BE2C (cell line): Measurements from ENCODE around the gene FKBP4.
A peak's percentile ranks its signal among the peaks of the same experiment; 100 is the strongest.

Experiments used
- DNase-seq: peaks from one replicate; pipeline ENCODE4 v3.0.0-alpha.2; 2020
- H3K27me3 ChIP-seq: fragments of 250-450 bp; sonication (Bioruptor Pico); 2 replicates; pipeline ENCODE4 v1.5.1; 2020; ENCODE audit warnings: mild to moderate bottlenecking
- H3K36me3 ChIP-seq: fragments of 250-450 bp; sonication (Bioruptor Pico); 2 replicates; pipeline ENCODE4 v1.5.1; 2020; ENCODE audit warnings: mild to moderate bottlenecking
- H3K4me1 ChIP-seq: fragments of 250-450 bp; sonication (Bioruptor Pico); 2 replicates; pipeline ENCODE4 v1.5.1; 2020
- H3K4me3 ChIP-seq: 2 replicates; pipeline ENCODE4 v1.5.1; 2011; ENCODE audit warnings: low read depth, low read length
- H3K9me3 ChIP-seq: fragments of 250-450 bp; sonication (Bioruptor Pico); 2 replicates; pipeline ENCODE4 v1.5.1; 2020
- TF ChIP-seq, protein P1 (sequence below): IDR thresholded peaks from 2 replicates; pipeline ENCODE4 v1.5.1; 2012; ENCODE audit warnings: mild to moderate bottlenecking, low read depth, low read length

FKBP4 gene

DNA sequence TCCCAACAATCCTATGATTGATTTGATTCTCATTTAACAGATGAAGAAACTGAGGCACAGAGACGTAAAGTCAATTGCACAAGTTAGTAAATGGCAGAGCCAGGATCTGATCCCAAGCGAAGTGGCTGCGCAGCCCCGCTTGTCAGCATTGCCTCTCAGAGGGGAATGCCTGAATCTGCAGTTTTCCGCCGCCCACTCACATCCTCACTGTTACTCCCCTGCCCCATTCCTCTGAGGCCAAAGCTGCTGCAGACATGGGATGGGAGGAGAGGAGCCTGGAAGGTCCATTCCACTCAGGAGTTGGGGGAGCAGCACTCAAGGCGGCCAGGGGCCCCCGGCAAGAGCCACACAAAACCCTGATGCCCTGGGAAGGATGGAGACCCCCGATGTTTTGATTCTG lies 39.0 kb downstream of the FKBP4 start:
- peaks cover 11% of the 10 kb centered on the region for H3K4me1 ChIP-seq
- TF ChIP-seq, protein P1, sequence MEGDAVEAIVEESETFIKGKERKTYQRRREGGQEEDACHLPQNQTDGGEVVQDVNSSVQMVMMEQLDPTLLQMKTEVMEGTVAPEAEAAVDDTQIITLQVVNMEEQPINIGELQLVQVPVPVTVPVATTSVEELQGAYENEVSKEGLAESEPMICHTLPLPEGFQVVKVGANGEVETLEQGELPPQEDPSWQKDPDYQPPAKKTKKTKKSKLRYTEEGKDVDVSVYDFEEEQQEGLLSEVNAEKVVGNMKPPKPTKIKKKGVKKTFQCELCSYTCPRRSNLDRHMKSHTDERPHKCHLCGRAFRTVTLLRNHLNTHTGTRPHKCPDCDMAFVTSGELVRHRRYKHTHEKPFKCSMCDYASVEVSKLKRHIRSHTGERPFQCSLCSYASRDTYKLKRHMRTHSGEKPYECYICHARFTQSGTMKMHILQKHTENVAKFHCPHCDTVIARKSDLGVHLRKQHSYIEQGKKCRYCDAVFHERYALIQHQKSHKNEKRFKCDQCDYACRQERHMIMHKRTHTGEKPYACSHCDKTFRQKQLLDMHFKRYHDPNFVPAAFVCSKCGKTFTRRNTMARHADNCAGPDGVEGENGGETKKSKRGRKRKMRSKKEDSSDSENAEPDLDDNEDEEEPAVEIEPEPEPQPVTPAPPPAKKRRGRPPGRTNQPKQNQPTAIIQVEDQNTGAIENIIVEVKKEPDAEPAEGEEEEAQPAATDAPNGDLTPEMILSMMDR, result no peak
- no peak for DNase-seq
- no peaks in the 10 kb centered on the region; the same call in none of the 2 replicates for H3K36me3 ChIP-seq
- no peaks in the 10 kb centered on the region for H3K27me3 ChIP-seq
- no peak overlapping the region for H3K4me3 ChIP-seq
- H3K9me3 ChIP-seq, result no peaks in the 10 kb centered on the region

DNA sequence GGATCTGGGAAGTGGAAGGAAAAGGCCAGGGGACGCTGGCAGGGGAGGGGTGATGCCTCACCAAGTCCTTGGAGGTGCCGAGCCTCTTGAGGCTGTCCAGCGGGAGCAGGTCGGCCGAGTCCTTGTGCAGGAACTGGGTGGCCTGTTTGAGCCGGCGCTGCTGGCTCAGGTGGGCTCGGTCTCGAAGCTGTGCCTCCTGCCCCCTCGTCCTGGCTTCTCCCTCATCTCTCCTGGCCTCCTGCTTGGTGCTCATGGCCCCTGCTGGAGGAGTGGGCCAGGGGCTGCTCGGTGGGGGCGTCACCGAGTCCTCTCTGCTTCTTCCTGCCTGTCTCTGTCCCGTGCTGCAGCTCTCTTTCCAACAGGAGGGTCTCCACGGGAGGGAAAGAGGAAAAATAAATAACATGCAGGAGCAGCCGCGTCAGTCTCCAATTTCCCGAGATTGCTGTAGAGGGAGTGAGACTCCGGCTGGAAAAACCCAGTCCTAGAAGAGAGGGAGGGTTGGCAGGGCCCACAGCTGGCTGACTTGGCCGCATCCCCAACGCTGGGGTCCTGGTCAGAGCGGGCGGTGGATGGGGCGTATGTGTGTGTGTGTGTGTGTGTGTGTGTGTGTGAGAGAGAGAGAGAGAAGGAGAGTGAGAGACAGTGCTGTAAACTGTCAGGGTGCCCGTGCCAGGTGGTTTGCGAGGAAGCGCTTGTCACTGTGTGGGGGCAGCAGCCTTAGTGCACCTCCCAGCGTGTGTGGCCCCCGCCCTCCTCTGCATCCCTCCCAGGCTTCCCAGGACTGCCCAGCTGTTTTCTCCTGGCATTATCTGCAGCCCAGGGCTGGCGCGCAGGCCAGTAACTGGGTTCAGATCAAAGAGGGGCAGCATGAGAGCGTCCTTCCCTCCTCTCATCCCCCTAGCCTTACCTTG lies 40.1 kb downstream of the FKBP4 start, which contains the start of gene NRIP2:
NRIP2 (minus strand) TSS at position 455 of the 911 bp plus-strand sequence; CDS start at position 403, 52 bp downstream.
- peak; percentile 77 for DNase-seq
- H3K27me3 ChIP-seq, result no peaks in the 10 kb centered on the region
- no peaks in the 10 kb centered on the region for H3K9me3 ChIP-seq
- H3K36me3 ChIP-seq, result no peaks in the 10 kb centered on the region
- peak within 1 kb of the TSS; percentile 22 for H3K4me3 ChIP-seq
- H3K4me1 ChIP-seq, result peaks cover 11% of the 10 kb centered on the region
- TF ChIP-seq, protein P1, result peak; percentile 12; the same call in 1 of the 2 replicates

DNA sequence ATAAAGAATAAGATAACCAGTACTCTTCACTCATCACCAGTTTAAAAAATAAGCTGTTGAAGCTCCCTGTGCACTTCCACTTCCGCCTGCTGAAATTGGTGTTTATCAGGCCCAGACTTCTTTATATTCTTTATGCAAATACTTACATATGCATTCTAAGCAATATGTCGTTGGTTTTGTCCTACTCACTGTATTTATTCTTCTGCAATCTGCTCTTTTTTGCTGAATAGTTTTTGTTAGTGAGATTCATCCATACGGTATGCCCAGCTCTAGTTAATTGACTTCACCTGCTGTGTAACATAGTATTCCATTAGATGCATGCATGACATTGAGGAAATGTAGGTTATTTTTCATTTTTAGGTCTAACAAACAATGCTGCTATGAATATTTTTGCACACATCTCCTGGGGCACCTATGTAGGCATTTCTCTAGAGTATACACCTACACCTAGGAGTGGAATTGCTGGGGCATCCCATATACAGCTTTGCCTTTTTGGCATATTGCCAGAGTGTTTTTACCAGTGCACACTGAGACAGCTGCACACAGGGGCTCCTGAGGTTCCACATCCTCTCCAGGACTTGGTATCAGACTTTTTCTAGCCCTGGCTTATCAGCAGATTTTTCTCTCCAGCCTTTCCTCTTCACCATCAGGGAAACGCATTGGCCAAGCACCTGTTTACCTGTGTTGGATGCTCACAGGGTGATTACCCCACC lies 41.1 kb downstream of the FKBP4 start:
- Histone ChIP-seq H3K9me3 (no peaks in the 10 kb centered on the region), H3K36me3 (no peaks in the 10 kb centered on the region), H3K4me3 (no peak overlapping the region), H3K27me3 (no peaks in the 10 kb centered on the region), H3K4me1 (peaks cover 11% of the 10 kb centered on the region)
- TF ChIP-seq, protein P1, result no peak
- no peak for DNase-seq

DNA sequence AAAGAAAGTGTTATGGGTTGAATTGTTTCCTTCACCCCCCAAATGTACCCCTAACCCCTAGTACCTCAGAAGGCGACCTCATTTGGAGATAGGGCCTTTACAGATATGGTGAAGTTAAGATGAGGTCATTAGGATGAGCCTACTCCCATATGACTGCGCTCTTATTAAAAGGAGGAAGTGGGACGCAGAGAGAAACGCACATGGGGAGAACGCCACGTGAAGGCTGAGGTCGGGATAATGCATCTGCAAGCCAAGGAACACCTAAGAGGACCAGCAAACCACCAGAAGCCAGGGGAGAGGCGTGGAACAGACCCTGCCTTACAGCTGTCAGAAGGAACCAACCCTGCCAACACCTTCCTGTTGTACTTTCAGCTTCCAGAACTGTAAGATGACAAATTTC lies 41.8 kb downstream of the FKBP4 start:
- no peak overlapping the region for H3K4me3 ChIP-seq
- TF ChIP-seq, protein P1, result no peak
- DNase-seq, result no peak
- no peaks in the 10 kb centered on the region for H3K36me3 ChIP-seq
- H3K27me3 ChIP-seq, result no peaks in the 10 kb centered on the region
- no peaks in the 10 kb centered on the region for H3K9me3 ChIP-seq
- peaks cover 17% of the 10 kb centered on the region for H3K4me1 ChIP-seq

DNA sequence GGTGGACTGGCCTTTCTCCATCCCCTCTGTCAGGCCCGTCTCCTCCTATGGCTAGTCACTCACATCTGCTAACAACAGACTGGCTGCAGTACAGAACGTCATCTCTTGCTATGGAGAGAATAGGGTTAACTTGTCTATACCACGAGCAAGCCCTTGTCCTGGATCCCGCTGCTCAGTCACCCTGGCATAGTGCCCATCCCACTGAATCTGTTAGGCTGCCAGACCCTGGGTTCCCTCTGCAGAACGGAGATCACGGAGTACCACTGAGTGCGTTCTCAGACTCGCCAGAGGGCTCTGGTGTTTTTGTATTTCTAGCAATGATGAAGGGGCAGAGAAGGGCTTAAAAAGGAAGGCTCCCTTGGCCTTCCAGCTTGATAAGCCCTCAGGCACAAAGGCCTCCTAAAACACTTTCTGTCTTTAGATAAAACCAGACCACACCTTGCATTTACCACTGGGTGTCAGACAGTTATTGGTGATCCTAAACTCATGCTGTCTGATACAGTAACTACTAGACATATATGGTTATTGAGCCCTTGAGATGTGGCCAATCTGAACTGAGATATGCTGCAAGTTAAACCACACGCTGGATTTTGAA lies 46.4 kb downstream of the FKBP4 start:
- peak; percentile 79 for DNase-seq
- peaks cover 8% of the 10 kb centered on the region for H3K4me1 ChIP-seq
- TF ChIP-seq, protein P1, result no peak
- no peaks in the 10 kb centered on the region for H3K27me3 ChIP-seq
- no peaks in the 10 kb centered on the region for H3K36me3 ChIP-seq
- H3K9me3 ChIP-seq, result no peaks in the 10 kb centered on the region
- no peak overlapping the region for H3K4me3 ChIP-seq
